Measurements from ENCODE around the gene ROBO1.

The ROBO1 gene

DNA sequence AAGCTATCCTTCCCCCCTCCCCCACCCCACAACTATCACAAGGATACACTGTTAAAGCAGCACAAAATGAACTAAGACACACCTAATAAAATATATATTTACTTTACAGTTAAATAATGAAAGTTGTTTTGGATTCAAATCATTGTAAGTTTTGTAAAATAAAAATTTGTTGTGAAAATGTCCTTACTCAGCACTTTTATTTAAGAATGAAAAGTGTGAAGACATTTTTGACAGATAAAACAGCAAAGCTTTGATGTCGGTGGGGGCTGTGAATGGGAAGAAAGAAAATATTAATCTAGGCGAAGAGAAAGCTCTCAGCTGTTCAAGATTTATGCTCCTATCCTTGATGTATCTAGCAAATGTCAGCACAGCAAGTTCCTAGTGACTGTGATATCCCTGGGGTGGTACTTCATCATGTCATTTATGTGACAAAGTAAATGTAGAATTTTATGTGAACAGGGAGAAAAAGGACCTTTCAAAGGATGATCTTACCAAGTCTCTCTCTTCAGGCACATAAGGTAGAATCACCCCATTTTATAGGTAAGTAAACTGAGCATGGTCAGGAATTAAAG lies 216.4 kb downstream of the ROBO1 start:
- H3K4me3 ChIP-seq (ENCODE audit: control insufficient read depth, low read depth, low read length), result no peak overlapping the region
- TF ChIP-seq, protein P1, sequence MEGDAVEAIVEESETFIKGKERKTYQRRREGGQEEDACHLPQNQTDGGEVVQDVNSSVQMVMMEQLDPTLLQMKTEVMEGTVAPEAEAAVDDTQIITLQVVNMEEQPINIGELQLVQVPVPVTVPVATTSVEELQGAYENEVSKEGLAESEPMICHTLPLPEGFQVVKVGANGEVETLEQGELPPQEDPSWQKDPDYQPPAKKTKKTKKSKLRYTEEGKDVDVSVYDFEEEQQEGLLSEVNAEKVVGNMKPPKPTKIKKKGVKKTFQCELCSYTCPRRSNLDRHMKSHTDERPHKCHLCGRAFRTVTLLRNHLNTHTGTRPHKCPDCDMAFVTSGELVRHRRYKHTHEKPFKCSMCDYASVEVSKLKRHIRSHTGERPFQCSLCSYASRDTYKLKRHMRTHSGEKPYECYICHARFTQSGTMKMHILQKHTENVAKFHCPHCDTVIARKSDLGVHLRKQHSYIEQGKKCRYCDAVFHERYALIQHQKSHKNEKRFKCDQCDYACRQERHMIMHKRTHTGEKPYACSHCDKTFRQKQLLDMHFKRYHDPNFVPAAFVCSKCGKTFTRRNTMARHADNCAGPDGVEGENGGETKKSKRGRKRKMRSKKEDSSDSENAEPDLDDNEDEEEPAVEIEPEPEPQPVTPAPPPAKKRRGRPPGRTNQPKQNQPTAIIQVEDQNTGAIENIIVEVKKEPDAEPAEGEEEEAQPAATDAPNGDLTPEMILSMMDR (conservative IDR thresholded peaks at IDR 0.05; ENCODE audit: control insufficient read depth, insufficient read depth, low read depth, low read length), result no peak
- no peak for DNase-seq (ENCODE audit: low read depth)

DNA sequence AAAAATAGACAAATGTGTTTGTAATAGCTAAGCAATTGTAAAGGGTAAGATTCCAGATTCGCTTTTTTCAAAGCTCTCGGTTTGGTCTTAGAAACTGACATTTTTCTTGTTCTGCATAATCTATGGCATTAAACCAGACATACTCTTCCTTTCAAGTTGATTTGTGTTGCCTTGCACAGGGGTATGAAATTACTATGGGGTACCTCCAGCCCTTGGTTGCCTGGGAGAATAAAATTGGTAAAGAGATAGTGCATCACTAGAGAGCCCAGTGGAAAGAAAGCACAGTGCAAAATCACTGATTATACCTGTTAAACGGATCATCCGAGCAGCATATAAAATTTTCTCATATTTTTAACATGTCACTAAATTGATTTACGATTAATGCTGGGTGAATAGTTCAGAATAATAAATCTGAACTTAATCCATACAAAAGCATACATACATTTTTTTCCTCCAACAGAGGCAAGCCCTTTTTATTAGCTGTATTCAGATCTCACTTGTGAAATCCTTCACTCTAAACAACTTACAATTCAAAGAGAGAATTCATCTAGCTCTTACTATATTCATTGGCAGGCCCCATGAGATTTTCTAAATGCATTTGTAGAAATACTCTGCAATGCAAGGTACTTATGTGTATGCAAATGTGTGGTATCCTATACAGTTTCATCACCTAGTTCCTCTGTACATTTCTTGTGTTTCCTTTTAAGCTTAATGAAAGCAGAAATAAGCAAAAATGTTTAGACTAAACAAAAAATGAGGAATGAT lies 224.4 kb downstream of the ROBO1 start:
- TF ChIP-seq, protein P1 (conservative IDR thresholded peaks at IDR 0.05; ENCODE audit: control insufficient read depth, insufficient read depth, low read depth, low read length), result no peak
- DNase-seq (ENCODE audit: low read depth), result no peak
- no peak overlapping the region for H3K4me3 ChIP-seq (ENCODE audit: control insufficient read depth, low read depth, low read length)

DNA sequence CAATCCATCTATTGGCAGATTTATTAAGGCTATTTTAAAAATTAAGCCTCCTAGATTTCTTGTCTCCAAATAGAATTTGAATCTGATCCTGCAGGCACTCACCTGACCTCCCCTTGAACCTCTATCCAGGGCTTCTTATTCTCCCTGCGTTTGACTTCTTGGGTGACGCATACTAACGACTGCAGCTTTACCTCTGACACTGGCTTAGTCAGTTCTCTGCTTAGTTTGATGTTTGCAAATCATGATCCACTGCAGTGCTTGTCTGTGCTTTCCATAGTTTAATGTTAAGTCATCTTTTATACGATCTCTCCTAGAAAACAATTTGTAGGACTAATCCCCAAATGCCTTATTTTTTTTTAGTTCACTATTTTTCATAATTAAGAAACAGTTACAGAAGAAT lies 233.1 kb downstream of the ROBO1 start:
- no peak for DNase-seq (ENCODE audit: low read depth)
- H3K4me3 ChIP-seq (ENCODE audit: control insufficient read depth, low read depth, low read length), result no peak overlapping the region
- TF ChIP-seq, protein P1 (conservative IDR thresholded peaks at IDR 0.05; ENCODE audit: control insufficient read depth, insufficient read depth, low read depth, low read length), result no peak

DNA sequence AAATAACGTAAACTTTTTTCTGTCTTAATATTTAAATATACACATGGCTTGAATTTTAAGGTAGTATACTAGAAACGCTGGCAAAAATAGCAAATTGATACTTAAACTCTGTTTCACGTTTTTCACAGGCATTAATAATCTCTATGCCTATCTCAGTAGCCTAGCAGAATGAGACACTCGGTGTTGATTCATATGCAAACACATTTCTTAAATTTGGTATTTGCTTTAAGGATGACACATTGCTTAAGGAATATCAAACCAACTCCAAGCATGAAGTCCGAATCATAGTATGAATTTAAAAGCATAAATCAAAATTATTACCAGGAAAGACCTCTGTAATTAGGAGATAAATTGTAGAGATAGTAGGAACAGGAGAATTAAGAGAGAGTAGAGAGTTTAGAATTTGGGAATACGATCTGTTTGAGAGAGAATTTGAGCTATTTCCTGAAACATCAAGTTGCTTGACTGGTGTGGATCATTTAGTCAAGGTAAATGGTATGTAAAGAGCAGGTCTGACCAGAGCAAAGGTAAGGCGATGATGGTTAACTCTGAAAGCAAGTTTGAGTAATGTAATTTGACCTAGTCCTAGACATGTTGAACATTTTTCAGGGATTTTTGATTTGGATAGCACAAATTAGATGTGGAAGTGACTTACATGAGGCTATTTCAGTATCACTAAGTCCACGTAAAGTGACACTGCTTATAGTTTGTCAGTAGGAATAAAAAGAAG lies 236.1 kb downstream of the ROBO1 start:
- TF ChIP-seq, protein P1 (conservative IDR thresholded peaks at IDR 0.05; ENCODE audit: control insufficient read depth, insufficient read depth, low read depth, low read length), result no peak

DNA sequence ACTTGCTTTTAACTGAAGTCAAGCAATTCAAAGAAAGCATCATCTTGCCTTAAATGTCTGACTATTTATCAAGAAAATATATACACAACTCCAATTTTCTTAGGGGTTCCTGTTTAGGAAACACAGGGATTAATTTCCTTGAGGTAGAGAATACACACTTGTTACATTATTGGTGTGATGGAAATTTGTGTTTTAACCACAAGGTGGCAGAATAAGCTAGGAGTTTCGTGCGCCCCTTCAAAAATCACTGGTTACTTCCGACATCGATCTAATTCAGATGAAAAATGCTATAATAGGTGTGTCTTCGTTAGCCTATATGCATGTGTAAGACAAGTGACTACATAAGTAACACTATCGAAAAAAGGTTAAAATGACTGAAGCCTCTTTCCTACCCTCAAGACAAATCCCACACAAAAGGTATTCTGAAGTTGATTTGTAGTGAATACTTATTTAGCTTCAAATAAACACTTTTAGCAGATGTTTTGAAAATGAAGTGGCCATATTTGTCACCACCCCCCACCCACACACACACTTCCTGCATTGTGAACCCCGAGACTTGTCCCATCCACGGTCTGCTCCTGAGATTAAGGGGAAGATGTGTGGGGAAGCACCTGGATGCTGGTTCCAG lies 246.5 kb downstream of the ROBO1 start:
- TF ChIP-seq, protein P1 (conservative IDR thresholded peaks at IDR 0.05; ENCODE audit: control insufficient read depth, insufficient read depth, low read depth, low read length), result peak; percentile 54
- H3K4me3 ChIP-seq (ENCODE audit: control insufficient read depth, low read depth, low read length), result no peak overlapping the region
- DNase-seq (ENCODE audit: low read depth), result peak; percentile 39

More for the DNA sequence above, 236.1 kb downstream of the ROBO1 start:
- H3K4me3 ChIP-seq (ENCODE audit: control insufficient read depth, low read depth, low read length), result no peak overlapping the region
- DNase-seq (ENCODE audit: low read depth), result no peak

DNA sequence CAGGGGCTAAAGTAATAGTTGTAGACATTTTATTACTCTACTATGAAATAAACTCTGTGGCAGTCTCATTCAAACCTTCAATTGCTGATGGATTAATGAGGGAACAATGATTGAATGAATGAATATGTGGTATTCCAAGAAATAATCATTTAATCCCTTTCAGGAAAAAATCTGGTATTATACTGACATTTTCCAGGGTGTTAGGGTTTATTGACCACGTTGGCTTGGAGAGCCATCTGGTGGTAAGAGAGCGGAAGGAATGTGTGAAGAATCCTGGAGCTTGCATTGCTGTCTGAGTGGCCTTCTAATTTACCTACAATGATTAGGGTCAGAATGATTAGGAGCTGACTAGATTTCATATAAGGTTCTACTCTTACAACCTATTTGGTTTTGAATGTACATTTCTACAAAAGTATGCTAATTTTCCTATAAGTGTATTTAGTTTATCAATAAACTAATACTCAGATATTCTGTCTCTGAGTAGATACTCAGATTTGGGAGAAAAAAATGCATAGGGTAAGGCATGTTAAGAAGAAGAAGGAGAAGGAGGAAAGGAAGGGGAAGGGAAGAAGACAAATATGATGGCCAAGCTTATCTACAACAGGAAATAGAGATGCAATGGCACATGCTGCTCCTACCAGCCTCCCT lies 249.9 kb downstream of the ROBO1 start:
- TF ChIP-seq, protein P1 (conservative IDR thresholded peaks at IDR 0.05; ENCODE audit: control insufficient read depth, insufficient read depth, low read depth, low read length), result peak; percentile 62
- no peak overlapping the region for H3K4me3 ChIP-seq (ENCODE audit: control insufficient read depth, low read depth, low read length)
- peak; percentile 35 for DNase-seq (ENCODE audit: low read depth)
